GM10266 (cell line): Measurements from ENCODE around the gene PPP1R3G.

Experiments
- DNase-seq: peaks from one replicate; pipeline ENCODE4 v3.0.0; 2012; ENCODE audit errors: extremely low spot score
- CTCF ChIP-seq: IDR thresholded peaks from 2 replicates; pipeline ENCODE4 v1.5.1; 2012; ENCODE audit warnings: mild to moderate bottlenecking, low read depth; ENCODE audit not compliant: control insufficient read depth, insufficient read depth; ENCODE audit errors: missing control alignments

Gene PPP1R3G

GRCh38 chr6:5109436-5109835 lies 24.3 kb downstream of the PPP1R3G start:
- TF ChIP-seq CTCF, result no peak

GRCh38 chr6:5110246-5110645 lies 25.1 kb downstream of the PPP1R3G start:
- no peak for TF ChIP-seq CTCF
- no peak for DNase-seq

More at GRCh38 chr6:5109436-5109835, 24.3 kb downstream of the PPP1R3G start:
- no peak for DNase-seq

- no peak for TF ChIP-seq CTCF
- DNase-seq, result no peak
These were observed 26.5 kb downstream of the PPP1R3G start for GRCh38 chr6:5111626-5112025.

DNA sequence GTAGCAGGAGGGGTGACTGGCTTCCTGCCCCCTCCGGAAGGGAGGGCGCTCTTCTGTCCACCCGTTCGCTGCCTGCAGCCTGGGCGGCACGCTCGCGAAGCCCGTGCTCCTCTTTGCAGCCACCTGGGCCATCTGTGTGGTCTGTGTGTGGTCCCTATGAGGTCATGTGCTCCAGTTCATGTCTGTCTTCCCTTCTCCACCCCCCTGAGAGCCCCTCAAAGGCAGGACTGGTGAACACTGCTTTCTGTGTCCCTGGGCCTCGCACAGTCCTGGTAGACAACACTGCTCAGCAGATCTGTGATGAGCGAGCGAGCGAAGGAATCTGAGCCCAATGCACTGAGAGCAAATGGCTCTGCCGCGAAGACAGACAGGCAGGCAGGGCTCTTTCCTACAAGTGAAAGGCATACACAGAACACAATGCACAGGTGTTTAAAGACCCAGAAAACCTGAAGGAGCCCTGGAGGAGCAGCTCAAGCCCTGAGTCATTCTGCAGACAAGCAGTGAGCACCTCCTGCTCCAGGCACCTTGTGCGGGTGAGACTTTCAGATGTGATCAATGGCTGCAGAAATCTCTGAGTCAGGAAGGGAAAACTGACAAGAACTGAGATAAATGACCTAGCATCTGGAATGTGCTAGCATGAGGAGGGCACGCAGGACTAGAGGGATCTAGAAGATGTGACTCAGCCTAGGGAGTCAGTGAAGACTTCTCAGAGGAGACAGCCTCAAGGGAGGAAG lies 27.1 kb downstream of the PPP1R3G start:
- no peak for DNase-seq
- TF ChIP-seq CTCF, result no peak

- no peak for TF ChIP-seq CTCF
These were observed 28.0 kb downstream of the PPP1R3G start for GRCh38 chr6:5113096-5113495.

GRCh38 chr6:5115168-5115567 lies 30.0 kb downstream of the PPP1R3G start:
- no peak for DNase-seq
- no peak for TF ChIP-seq CTCF

More at GRCh38 chr6:5113096-5113495, 28.0 kb downstream of the PPP1R3G start:
- DNase-seq, result no peak

DNA sequence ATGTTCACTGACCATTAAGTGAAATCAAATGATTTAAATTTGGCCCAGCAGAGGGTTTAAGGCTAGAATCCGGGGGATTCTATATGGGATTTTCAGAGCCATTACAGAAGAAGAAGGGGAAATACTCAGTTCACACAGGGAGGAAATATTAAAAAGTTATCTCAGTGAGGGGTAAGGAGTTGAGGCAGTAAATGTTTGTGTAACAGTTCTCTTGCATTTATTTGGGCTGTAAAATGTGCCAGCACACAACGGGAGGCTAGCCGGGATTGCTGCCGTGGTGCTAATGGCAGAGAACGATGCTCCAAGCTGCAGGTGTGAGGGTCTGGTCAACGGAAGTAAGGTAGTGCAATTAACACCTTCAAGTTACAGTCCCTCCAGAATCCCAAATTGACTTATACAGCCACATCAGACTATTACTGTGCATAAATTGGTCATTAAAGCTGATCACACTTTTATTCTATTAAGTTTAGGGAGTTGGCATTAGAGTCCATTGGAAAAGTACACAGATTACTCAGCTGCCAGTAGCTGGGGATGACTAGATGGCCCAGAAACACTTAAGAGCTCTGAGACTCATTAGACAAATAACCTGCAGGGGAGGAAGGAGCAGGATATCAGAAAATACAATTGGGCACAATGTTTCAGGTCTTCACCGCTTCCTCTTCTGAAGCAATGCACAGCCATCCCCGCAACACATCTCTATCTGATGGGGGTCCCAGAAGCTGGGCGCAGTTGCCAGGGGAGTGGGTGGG lies 31.3 kb downstream of the PPP1R3G start:
- no peak for DNase-seq
- no peak for TF ChIP-seq CTCF
